NB4 (cell line): ENCODE measurements around the gene CLBA1.
"Not testable (repeated sequence)": the region's sequence is repeated elsewhere in the genome, so short reads cannot be mapped to it uniquely, and the experiment has no call there.

Experiments
- DNase-seq: peaks from one replicate; pipeline ENCODE4 v3.0.0; 2010; ENCODE audit warnings: low read depth
- H3K4me3 ChIP-seq: one replicate; pipeline ENCODE4 v1.5.1; 2011; ENCODE audit warnings: mild to moderate bottlenecking, low read depth, low read length, moderate library complexity
- MYC ChIP-seq: IDR thresholded peaks from 2 replicates; pipeline ENCODE4 v1.6.1; 2011; ENCODE audit warnings: low read depth, low read length
- POLR2A ChIP-seq: IDR thresholded peaks from 2 replicates; pipeline ENCODE4 v1.6.1; 2011; ENCODE audit warnings: mild to moderate bottlenecking; ENCODE audit not compliant: insufficient read length; ENCODE audit errors: extremely low read depth
- TF ChIP-seq, protein P1 (sequence below): IDR thresholded peaks from 2 replicates; pipeline ENCODE4 v1.6.1; 2011; ENCODE audit warnings: low read depth, low read length
- TF ChIP-seq, protein P2 (sequence below): IDR thresholded peaks from one replicate; pipeline ENCODE4 v1.5.1; 2012; ENCODE audit warnings: low read depth, low read length

CLBA1 gene

GRCh38 chr14:105034315-105035039 is 48.9 kb downstream of the CLBA1 start:
- peak; percentile 50 for DNase-seq
- H3K4me3 ChIP-seq: no peak overlapping the region
- no peak for TF ChIP-seq POLR2A
- no peak for TF ChIP-seq MYC
- TF ChIP-seq, protein P1, sequence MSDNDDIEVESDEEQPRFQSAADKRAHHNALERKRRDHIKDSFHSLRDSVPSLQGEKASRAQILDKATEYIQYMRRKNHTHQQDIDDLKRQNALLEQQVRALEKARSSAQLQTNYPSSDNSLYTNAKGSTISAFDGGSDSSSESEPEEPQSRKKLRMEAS: no peak
- TF ChIP-seq, protein P2, sequence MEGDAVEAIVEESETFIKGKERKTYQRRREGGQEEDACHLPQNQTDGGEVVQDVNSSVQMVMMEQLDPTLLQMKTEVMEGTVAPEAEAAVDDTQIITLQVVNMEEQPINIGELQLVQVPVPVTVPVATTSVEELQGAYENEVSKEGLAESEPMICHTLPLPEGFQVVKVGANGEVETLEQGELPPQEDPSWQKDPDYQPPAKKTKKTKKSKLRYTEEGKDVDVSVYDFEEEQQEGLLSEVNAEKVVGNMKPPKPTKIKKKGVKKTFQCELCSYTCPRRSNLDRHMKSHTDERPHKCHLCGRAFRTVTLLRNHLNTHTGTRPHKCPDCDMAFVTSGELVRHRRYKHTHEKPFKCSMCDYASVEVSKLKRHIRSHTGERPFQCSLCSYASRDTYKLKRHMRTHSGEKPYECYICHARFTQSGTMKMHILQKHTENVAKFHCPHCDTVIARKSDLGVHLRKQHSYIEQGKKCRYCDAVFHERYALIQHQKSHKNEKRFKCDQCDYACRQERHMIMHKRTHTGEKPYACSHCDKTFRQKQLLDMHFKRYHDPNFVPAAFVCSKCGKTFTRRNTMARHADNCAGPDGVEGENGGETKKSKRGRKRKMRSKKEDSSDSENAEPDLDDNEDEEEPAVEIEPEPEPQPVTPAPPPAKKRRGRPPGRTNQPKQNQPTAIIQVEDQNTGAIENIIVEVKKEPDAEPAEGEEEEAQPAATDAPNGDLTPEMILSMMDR: no peak

GRCh38 chr14:105035616-105036015 is 50.0 kb downstream of the CLBA1 start:
- H3K4me3 ChIP-seq, DNase-seq: not testable (repeated sequence)

DNA sequence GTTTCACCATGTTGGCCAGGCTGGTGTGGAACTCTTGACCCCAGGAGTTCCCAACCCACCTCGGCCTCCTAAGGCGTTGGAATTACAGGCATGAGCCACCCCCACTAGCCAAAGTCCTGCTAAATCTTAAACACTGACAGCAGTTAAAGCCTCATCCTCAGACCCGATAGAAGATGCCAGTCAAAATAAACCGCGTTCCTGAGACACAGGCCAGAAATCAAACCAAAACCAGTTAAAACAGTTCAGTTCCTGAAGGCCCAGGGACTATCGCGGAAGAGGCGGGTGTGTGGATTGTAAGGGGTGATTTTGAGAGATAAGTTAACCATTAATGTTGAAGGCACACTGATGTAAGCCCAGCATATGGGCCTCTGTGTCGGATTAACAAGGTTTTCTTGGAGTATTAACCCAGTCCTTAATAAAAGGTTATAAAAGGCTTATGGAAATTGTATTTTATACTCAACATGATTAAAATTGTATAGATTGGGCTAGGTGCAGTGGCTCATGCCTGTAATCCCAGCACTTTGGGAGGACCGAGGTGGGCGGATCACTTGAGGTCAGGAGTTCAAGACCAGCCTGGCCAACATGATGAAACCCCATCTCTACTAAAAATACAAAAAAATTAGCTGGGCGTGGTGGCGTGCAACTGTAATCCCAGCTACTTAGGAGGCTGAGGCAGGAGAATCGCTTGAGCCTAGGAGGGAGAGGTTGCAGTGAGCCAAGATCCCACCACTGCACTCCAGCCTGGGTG is 54.0 kb downstream of the CLBA1 start:
- DNase-seq: no peak
- H3K4me3 ChIP-seq: no peak overlapping the region
- TF ChIP-seq MYC (no peak), POLR2A (no peak)
- TF ChIP-seq, protein P1: no peak
- TF ChIP-seq, protein P2: no peak

DNA sequence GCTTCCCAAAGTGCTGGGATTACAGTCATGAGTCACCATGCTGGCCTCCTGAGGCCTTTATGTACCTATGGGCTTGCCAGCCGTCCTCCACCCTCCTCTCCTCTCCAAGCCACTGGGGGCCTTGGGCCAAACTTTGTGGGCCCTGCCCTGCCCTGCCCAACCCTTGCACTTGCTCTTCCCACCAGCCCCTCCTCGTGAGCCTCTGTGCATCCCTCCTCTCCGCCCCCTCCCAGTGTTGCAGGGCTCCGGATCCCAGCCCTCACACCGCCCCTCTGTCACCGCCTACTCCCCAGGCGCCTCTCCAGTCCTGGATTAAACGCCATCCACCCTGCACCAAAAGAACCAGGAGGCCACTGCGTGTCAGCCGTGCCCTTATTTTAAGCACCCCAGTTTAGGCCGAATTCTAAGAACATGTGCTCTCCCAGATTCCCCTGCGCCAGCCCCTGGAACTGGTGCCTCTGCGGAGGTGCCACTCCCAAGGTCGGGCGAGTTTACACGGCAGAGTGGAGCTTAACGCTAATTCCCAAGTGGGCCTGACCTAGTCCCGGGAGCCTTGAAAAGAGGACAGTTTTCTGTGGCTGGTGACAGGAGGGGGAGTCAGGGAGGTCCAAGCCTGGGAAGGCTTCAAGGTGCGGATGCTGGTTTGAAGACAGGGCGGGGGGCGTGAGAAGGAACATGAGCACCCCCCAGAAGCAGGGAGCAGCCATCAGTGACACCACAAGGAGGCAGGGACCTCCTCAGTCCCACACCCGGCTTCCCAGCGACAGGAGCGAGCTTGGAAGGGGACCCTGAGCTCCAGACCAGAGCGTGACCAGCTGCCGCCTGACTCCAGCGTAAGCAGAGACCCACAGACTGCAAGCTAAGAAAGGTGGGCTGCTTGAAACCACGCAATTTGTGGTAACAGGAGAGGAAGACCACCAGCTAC is 56.5 kb downstream of the CLBA1 start:
- DNase-seq: no peak

GRCh38 chr14:105042813-105043212 is 57.2 kb downstream of the CLBA1 start:
- DNase-seq: no peak
- H3K4me3 ChIP-seq: no peak overlapping the region
- TF ChIP-seq MYC: no peak
- TF ChIP-seq POLR2A: no peak
- TF ChIP-seq, protein P2: no peak
- TF ChIP-seq, protein P1: no peak

More for the DNA sequence above, 56.5 kb downstream of the CLBA1 start:
- TF ChIP-seq, protein P2: no peak
- TF ChIP-seq MYC (no peak), POLR2A (no peak)
- TF ChIP-seq, protein P1: no peak
- H3K4me3 ChIP-seq: no peak overlapping the region

DNA sequence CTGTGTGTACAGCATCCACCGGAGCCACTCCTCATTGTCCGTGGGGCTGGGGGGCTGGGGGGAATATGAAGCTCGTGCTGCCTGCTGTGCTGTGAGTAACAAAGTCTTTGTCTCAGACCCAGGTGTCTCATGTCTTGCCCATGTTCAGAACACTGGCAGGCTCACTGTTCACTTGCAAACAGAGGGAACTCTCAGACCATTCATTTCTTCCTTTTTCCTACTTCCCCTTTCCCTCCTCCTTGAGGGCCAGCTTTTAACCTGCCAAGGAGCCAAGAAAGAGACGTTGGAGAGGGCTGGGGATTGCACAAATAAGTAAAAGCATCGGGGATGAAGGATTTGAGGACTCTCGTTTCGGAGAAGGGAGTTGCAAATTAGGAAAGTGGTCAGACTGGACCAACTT is 58.1 kb downstream of the CLBA1 start:
- no peak overlapping the region for H3K4me3 ChIP-seq
- DNase-seq: peak; percentile 45
- TF ChIP-seq MYC (no peak), POLR2A (no peak)
